Measurements from ENCODE around the gene WFIKKN2.

Gene WFIKKN2

GRCh38 chr17:50867363-50868139 is 32.2 kb downstream of the WFIKKN2 start (continued):
- TF ChIP-seq ZNF280D (tag by site-specific recombination; IDR thresholded peaks at IDR 0.05), result no peak
- no peak for TF ChIP-seq ZNF555 (tag by site-specific recombination; conservative IDR thresholded peaks at IDR 0.05)
- peak; percentile 77 for TF ChIP-seq ZBTB17 (tag by site-specific recombination; IDR thresholded peaks at IDR 0.05)
- no peak for TF ChIP-seq ZNF146 (tag by site-specific recombination; IDR thresholded peaks at IDR 0.05)
- no peak for TF ChIP-seq ZNF404 (tag by site-specific recombination; IDR thresholded peaks at IDR 0.05)
- TF ChIP-seq ZNF747 (tag by site-specific recombination; IDR thresholded peaks at IDR 0.05), result no peak
- TF ChIP-seq ZNF211 (tag by site-specific recombination; IDR thresholded peaks at IDR 0.05; ENCODE audit: low read depth), result no peak
- TF ChIP-seq ZNF423 (tag by site-specific recombination; IDR thresholded peaks at IDR 0.05), result no peak
- TF ChIP-seq MYNN (tag by site-specific recombination; IDR thresholded peaks at IDR 0.05; ENCODE audit: borderline replicate concordance), result no peak
- TF ChIP-seq ZSCAN5A (tag by site-specific recombination; IDR thresholded peaks at IDR 0.05), result peak; percentile 73; the same call in 1 of the 2 replicates
- peak; percentile 75 for TF ChIP-seq SP7 (tag by site-specific recombination; IDR thresholded peaks at IDR 0.05)
- peak; percentile 99 for TF ChIP-seq ZNF24 (tag by site-specific recombination; IDR thresholded peaks at IDR 0.05)
- TF ChIP-seq ZNF292 (tag by site-specific recombination; IDR thresholded peaks at IDR 0.05; ENCODE audit: borderline replicate concordance, low read depth), result no peak
- no peak for TF ChIP-seq ZNF23 (tag by site-specific recombination; IDR thresholded peaks at IDR 0.05; ENCODE audit: borderline replicate concordance)
- 0 out of 2 replicates have a peak, but pooled peaks have one; percentile 22 for TF ChIP-seq ZSCAN16 (tag by site-specific recombination; IDR thresholded peaks at IDR 0.05)
- TF ChIP-seq ZNF600 (tag by site-specific recombination; IDR thresholded peaks at IDR 0.05), result peak; percentile 81
- no peak for TF ChIP-seq ZNF148 (tag by site-specific recombination; IDR thresholded peaks at IDR 0.05; ENCODE audit: borderline replicate concordance)
- TF ChIP-seq SCRT1 (tag by site-specific recombination; IDR thresholded peaks at IDR 0.05; ENCODE audit: borderline replicate concordance), result no peak
- TF ChIP-seq ZBTB21 (tag by site-specific recombination; IDR thresholded peaks at IDR 0.05), result peak; percentile 56; the same call in 1 of the 2 replicates
- TF ChIP-seq TCF7L2 (IDR thresholded peaks at IDR 0.05; ENCODE audit: borderline replicate concordance, low read depth, low read length), result no peak
- 0 out of 2 replicates have a peak, but pooled peaks have one; percentile 15 for TF ChIP-seq ZBTB7A (tag by site-specific recombination; IDR thresholded peaks at IDR 0.05; ENCODE audit: low read depth)
- no peak for TF ChIP-seq ZNF112 (tag by site-specific recombination; IDR thresholded peaks at IDR 0.05)
- TF ChIP-seq ZNF658 (tag by site-specific recombination; IDR thresholded peaks at IDR 0.05), result no peak
- TF ChIP-seq ZNF302 (tag by site-specific recombination; IDR thresholded peaks at IDR 0.05; ENCODE audit: low read depth), result no peak
- TF ChIP-seq ZNF335 (tag by site-specific recombination; conservative IDR thresholded peaks at IDR 0.05), result peak; percentile 98
- no peak for TF ChIP-seq ZNF16 (tag by site-specific recombination; IDR thresholded peaks at IDR 0.05; ENCODE audit: low read depth)
- peak; percentile 89 for TF ChIP-seq ZBTB10 (tag by site-specific recombination; IDR thresholded peaks at IDR 0.05)
- TF ChIP-seq BCL6B (tag by site-specific recombination; IDR thresholded peaks at IDR 0.05), result no peak; the same call in 1 of the 2 replicates
- TF ChIP-seq OVOL3 (tag by site-specific recombination; IDR thresholded peaks at IDR 0.05), result peak; percentile 5; the same call in 1 of the 2 replicates

Data from HEK293 (cell line).